HG02623 (cell line): ENCODE measurements around the gene CLUH.
"Not testable (repeated sequence)": the region's sequence is repeated elsewhere in the genome, so short reads cannot be mapped to it uniquely, and the experiment has no call there.

ENCODE experiments used
- ATAC-seq: cut with Tn5 transposase; IDR thresholded peaks from one replicate; pipeline ENCODE4 v1.9.1; 2021; ENCODE audit warnings: moderate library complexity; ENCODE audit not compliant: unreplicated experiment

CLUH gene

GRCh38 chr17:2690165-2691068 is 21.1 kb downstream of the CLUH start:
- no peak for ATAC-seq

GRCh38 chr17:2689411-2690164 is 22.0 kb downstream of the CLUH start:
- no peak for ATAC-seq

- no peak for ATAC-seq
Measured at GRCh38 chr17:2688351-2689342, 22.9 kb downstream of the CLUH start.

- no peak for ATAC-seq
Measured at GRCh38 chr17:2687074-2687418, 24.5 kb downstream of the CLUH start.

GRCh38 chr17:2685696-2686095 is 25.9 kb downstream of the CLUH start:
- ATAC-seq = no peak

- no peak for ATAC-seq
Measured at GRCh38 chr17:2684549-2684948, 27.0 kb downstream of the CLUH start.

GRCh38 chr17:2683912-2684311 is 27.7 kb downstream of the CLUH start:
- no peak for ATAC-seq

GRCh38 chr17:2682176-2682938 is 29.2 kb downstream of the CLUH start:
- no peak for ATAC-seq

- ATAC-seq = no peak
Measured at GRCh38 chr17:2681650-2682049, 29.9 kb downstream of the CLUH start.

- no peak for ATAC-seq
Measured at GRCh38 chr17:2680961-2681360, 30.6 kb downstream of the CLUH start.

- not testable (repeated sequence) for ATAC-seq
Measured at GRCh38 chr17:2679247-2679646, 32.3 kb downstream of the CLUH start.

GRCh38 chr17:2672026-2672425 is 39.5 kb downstream of the CLUH start:
- no peak for ATAC-seq

GRCh38 chr17:2660410-2660809 is 51.2 kb downstream of the CLUH start:
- ATAC-seq = not testable (repeated sequence)

- not testable (repeated sequence) for ATAC-seq
Measured at GRCh38 chr17:2659337-2659736, 52.2 kb downstream of the CLUH start.

GRCh38 chr17:2656283-2656682 is 55.3 kb downstream of the CLUH start:
- no peak for ATAC-seq

GRCh38 chr17:2655546-2655945 is 56.0 kb downstream of the CLUH start:
- ATAC-seq = no peak

GRCh38 chr17:2652911-2653310 is 58.7 kb downstream of the CLUH start:
- not testable (repeated sequence) for ATAC-seq

- no peak for ATAC-seq
Measured at GRCh38 chr17:2649191-2649590, 62.4 kb downstream of the CLUH start.

GRCh38 chr17:2647957-2648356 is 63.6 kb downstream of the CLUH start:
- ATAC-seq = no peak

- no peak for ATAC-seq
Measured at GRCh38 chr17:2644971-2645370, 66.6 kb downstream of the CLUH start.
